Stimulated activated naive CD8-positive, alpha-beta T cell treated with anti-CD3 and anti-CD28 coated beads, Interleukin-15, amount 100 ng/mL, for 72 hours (primary cell): Measurements from ENCODE around the gene ZNF565.

Source experiments
- ATAC-seq: fragments of 150-1000 bp; cut with Tn5 transposase; 2 replicates; pipeline ENCODE4 v1.10.0; 2021; ENCODE audit warnings: mild to moderate bottlenecking, moderate library complexity
- DNase-seq, 2 donors: peaks; one replicate each; pipeline ENCODE4 v3.0.0; 2021 to 2022
- H3K27ac Mint-ChIP-seq, 2 donors: one replicate each; pipeline ENCODE4 v1.8.0; 2022; ENCODE audit warnings: mild to moderate bottlenecking in 2 of 2, mixed read lengths in 2 of 2, moderate library complexity in 2 of 2
- H3K27me3 Mint-ChIP-seq: one replicate; pipeline ENCODE4 v1.8.0; 2022; ENCODE audit warnings: mixed read lengths
- H3K4me1 Mint-ChIP-seq: one replicate; pipeline ENCODE4 v1.8.0; 2022; ENCODE audit warnings: mild to moderate bottlenecking, mixed read lengths
- H3K4me3 Mint-ChIP-seq, 2 donors: one replicate each; pipeline ENCODE4 v1.8.0; 2022; ENCODE audit warnings: mild to moderate bottlenecking in 2 of 2, mixed read lengths in 2 of 2, moderate library complexity in 1 of 2
- H3K9me3 Mint-ChIP-seq, 2 donors: one replicate each; pipeline ENCODE4 v1.8.0; 2022; ENCODE audit warnings: mixed read lengths in 2 of 2

ZNF565 gene

GRCh38 chr19:36214386-36215275, at the start of gene ZNF565, which contains the start of gene ZNF146:
Gene ZNF565, minus strand, starts transcription at chr19:36214665. Its CDS starts 12,680 bp downstream, at chr19:36201985.
Gene ZNF146, plus strand, starts transcription at chr19:36215106. Its CDS starts 21,335 bp downstream, at chr19:36236441.
- ATAC-seq (peak; percentile 95), DNase-seq (peak; percentile 93 to 97)
- H3K9me3 Mint-ChIP-seq: no peaks in the 10 kb centered on the region
- no peaks in the 10 kb centered on the region for H3K27me3 Mint-ChIP-seq
- H3K4me3 Mint-ChIP-seq: no peak within 1 kb of the TSS
- H3K27ac Mint-ChIP-seq: no peak within 1 kb of the TSS
- peaks cover 17% of the 10 kb centered on the region for H3K4me1 Mint-ChIP-seq

GRCh38 chr19:36259211-36259610, 44.7 kb upstream of the ZNF565 start:
- H3K4me3 Mint-ChIP-seq: no peak overlapping the region
- peak overlapping the region in 1 of 2 donors; percentile 12 for H3K27ac Mint-ChIP-seq
- DNase-seq (no peak), ATAC-seq (no peak)
- H3K9me3 Mint-ChIP-seq: peaks cover 33 to 35% of the 10 kb centered on the region in 2 donors
- no peaks in the 10 kb centered on the region for H3K27me3 Mint-ChIP-seq
- H3K4me1 Mint-ChIP-seq: no peaks in the 10 kb centered on the region

- H3K27ac Mint-ChIP-seq: no peak overlapping the region
- H3K27me3 Mint-ChIP-seq: no peaks in the 10 kb centered on the region
- no peaks in the 10 kb centered on the region for H3K4me1 Mint-ChIP-seq
- ATAC-seq: no peak
- no peak for DNase-seq
- peak overlapping the region in 1 of 2 donors; percentile 17 for H3K4me3 Mint-ChIP-seq
- H3K9me3 Mint-ChIP-seq: peaks cover 28 to 41% of the 10 kb centered on the region in 2 donors
Observed at GRCh38 chr19:36258028-36258875, 43.8 kb upstream of the ZNF565 start.

- Mint-ChIP-seq H3K9me3 (peaks cover 21 to 41% of the 10 kb centered on the region in 2 donors), H3K27ac (no peak overlapping the region), H3K27me3 (no peaks in the 10 kb centered on the region), H3K4me1 (no peaks in the 10 kb centered on the region), H3K4me3 (no peak overlapping the region)
- DNase-seq (no peak), ATAC-seq (no peak)
Observed at GRCh38 chr19:36257520-36257876, 43.0 kb upstream of the ZNF565 start.

GRCh38 chr19:36256853-36257519, 42.5 kb upstream of the ZNF565 start:
- Mint-ChIP-seq H3K4me3 (no peak overlapping the region), H3K4me1 (no peaks in the 10 kb centered on the region), H3K27ac (no peak overlapping the region), H3K27me3 (no peaks in the 10 kb centered on the region), H3K9me3 (peaks cover 21 to 41% of the 10 kb centered on the region in 2 donors)
- ATAC-seq: no peak
- DNase-seq: no peak

GRCh38 chr19:36256064-36256463, 41.6 kb upstream of the ZNF565 start:
- H3K9me3 Mint-ChIP-seq: peaks cover 21 to 49% of the 10 kb centered on the region in 2 donors
- H3K4me1 Mint-ChIP-seq: no peaks in the 10 kb centered on the region
- H3K27me3 Mint-ChIP-seq: no peaks in the 10 kb centered on the region
- no peak overlapping the region for H3K4me3 Mint-ChIP-seq
- no peak for DNase-seq
- no peak for ATAC-seq
- H3K27ac Mint-ChIP-seq: no peak overlapping the region

- no peak for DNase-seq
- no peak overlapping the region for H3K4me3 Mint-ChIP-seq
- ATAC-seq: no peak
- no peaks in the 10 kb centered on the region for H3K27me3 Mint-ChIP-seq
- no peak overlapping the region for H3K27ac Mint-ChIP-seq
- H3K9me3 Mint-ChIP-seq: peaks cover 21 to 50% of the 10 kb centered on the region in 2 donors
- no peaks in the 10 kb centered on the region for H3K4me1 Mint-ChIP-seq
Observed at GRCh38 chr19:36255316-36255715, 40.9 kb upstream of the ZNF565 start.

- Mint-ChIP-seq H3K9me3 (peaks cover 21 to 50% of the 10 kb centered on the region in 2 donors), H3K4me1 (no peaks in the 10 kb centered on the region), H3K27ac (no peak overlapping the region), H3K27me3 (no peaks in the 10 kb centered on the region), H3K4me3 (no peak overlapping the region)
- DNase-seq: no peak
- ATAC-seq: no peak
Observed at GRCh38 chr19:36254848-36255247, 40.4 kb upstream of the ZNF565 start.

- H3K9me3 Mint-ChIP-seq: peaks cover 16 to 64% of the 10 kb centered on the region in 2 donors
- H3K27me3 Mint-ChIP-seq: no peaks in the 10 kb centered on the region
Observed at GRCh38 chr19:36252047-36252446, 37.6 kb upstream of the ZNF565 start.

GRCh38 chr19:36246006-36246481, 31.6 kb upstream of the ZNF565 start:
- ATAC-seq (no peak), DNase-seq (no peak)
- Mint-ChIP-seq H3K4me1 (no peaks in the 10 kb centered on the region), H3K9me3 (peaks cover 22 to 55% of the 10 kb centered on the region in 2 donors), H3K27ac (peak overlapping the region in 1 of 2 donors; percentile 34), H3K4me3 (no peak overlapping the region), H3K27me3 (peaks cover 13% of the 10 kb centered on the region)

More at GRCh38 chr19:36252047-36252446, 37.6 kb upstream of the ZNF565 start:
- no peak overlapping the region for H3K4me3 Mint-ChIP-seq
- ATAC-seq (no peak), DNase-seq (no peak)
- no peak overlapping the region for H3K27ac Mint-ChIP-seq
- H3K4me1 Mint-ChIP-seq: no peaks in the 10 kb centered on the region

- H3K4me1 Mint-ChIP-seq: no peaks in the 10 kb centered on the region
- no peak overlapping the region for H3K4me3 Mint-ChIP-seq
- H3K27ac Mint-ChIP-seq: no peak overlapping the region
- H3K27me3 Mint-ChIP-seq: peaks cover 13% of the 10 kb centered on the region
- H3K9me3 Mint-ChIP-seq: peaks cover 22 to 57% of the 10 kb centered on the region in 2 donors
- DNase-seq: no peak
- no peak for ATAC-seq
Observed at GRCh38 chr19:36245210-36246005, 30.9 kb upstream of the ZNF565 start.

GRCh38 chr19:36244066-36244465, 29.6 kb upstream of the ZNF565 start:
- no peak overlapping the region for H3K27ac Mint-ChIP-seq
- H3K4me1 Mint-ChIP-seq: no peaks in the 10 kb centered on the region
- peaks cover 13% of the 10 kb centered on the region for H3K27me3 Mint-ChIP-seq
- H3K4me3 Mint-ChIP-seq: no peak overlapping the region
- H3K9me3 Mint-ChIP-seq: peaks cover 34 to 62% of the 10 kb centered on the region in 2 donors
- ATAC-seq (no peak), DNase-seq (no peak)

- Mint-ChIP-seq H3K27ac (no peak overlapping the region), H3K27me3 (no peaks in the 10 kb centered on the region), H3K4me3 (no peak overlapping the region), H3K4me1 (no peaks in the 10 kb centered on the region), H3K9me3 (peaks cover 54 to 68% of the 10 kb centered on the region in 2 donors)
- DNase-seq (no peak), ATAC-seq (no peak)
Observed at GRCh38 chr19:36236946-36237310, 22.5 kb upstream of the ZNF565 start.

GRCh38 chr19:36236304-36236945, 22.0 kb upstream of the ZNF565 start:
- peaks cover 54 to 68% of the 10 kb centered on the region in 2 donors for H3K9me3 Mint-ChIP-seq
- H3K27me3 Mint-ChIP-seq: no peaks in the 10 kb centered on the region
- no peak overlapping the region for H3K27ac Mint-ChIP-seq
- no peaks in the 10 kb centered on the region for H3K4me1 Mint-ChIP-seq
- DNase-seq: no peak
- H3K4me3 Mint-ChIP-seq: no peak overlapping the region
- no peak for ATAC-seq
